HG02938 (cell line): ENCODE results near the gene ARSG.
"Not testable (repeated sequence)": the region's sequence is repeated elsewhere in the genome, so short reads cannot be mapped to it uniquely, and the experiment has no call there.

Source experiments
- ATAC-seq: cut with Tn5 transposase; IDR thresholded peaks from one replicate; pipeline ENCODE4 v1.9.1; 2021; ENCODE audit warnings: mild to moderate bottlenecking, moderate library complexity; ENCODE audit not compliant: unreplicated experiment

ARSG gene

GRCh38 chr17:68290955-68291835 is at the start of gene ARSG, which contains the start of gene SLC16A6:
ARSG (plus strand) TSS chr17:68291495; CDS start chr17:68307494, 15,999 bp downstream.
SLC16A6 (minus strand) TSS chr17:68291127; CDS start chr17:68278320, 12,807 bp downstream.
- peak; percentile 40 for ATAC-seq

GRCh38 chr17:68246271-68247028 is 44.8 kb upstream of the ARSG start:
- no peak for ATAC-seq

GRCh38 chr17:68247445-68248198 is 43.7 kb upstream of the ARSG start, which contains the start of gene AMZ2:
AMZ2 (plus strand) TSS chr17:68248043; CDS start chr17:68250188, 2,145 bp downstream.
- ATAC-seq, result peak; percentile 85

- ATAC-seq, result peak; percentile 29
Measured at GRCh38 chr17:68248199-68248825, 43.0 kb upstream of the ARSG start.

GRCh38 chr17:68248891-68249290 is 42.4 kb upstream of the ARSG start:
- no peak for ATAC-seq

GRCh38 chr17:68249354-68249765 is 41.9 kb upstream of the ARSG start:
- no peak for ATAC-seq

GRCh38 chr17:68253426-68253825 is 37.9 kb upstream of the ARSG start:
- ATAC-seq, result not testable (repeated sequence)

- no peak for ATAC-seq
Measured at GRCh38 chr17:68255151-68255550, 36.1 kb upstream of the ARSG start.

GRCh38 chr17:68255731-68256538 is 35.4 kb upstream of the ARSG start:
- no peak for ATAC-seq

- ATAC-seq, result not testable (repeated sequence)
Measured at GRCh38 chr17:68256701-68257100, 34.6 kb upstream of the ARSG start.

- no peak for ATAC-seq
Measured at GRCh38 chr17:68257934-68258333, 33.4 kb upstream of the ARSG start.

GRCh38 chr17:68258890-68259647 is 32.2 kb upstream of the ARSG start:
- peak; percentile 79 for ATAC-seq

GRCh38 chr17:68259648-68259951 is 31.7 kb upstream of the ARSG start:
- ATAC-seq, result not testable (repeated sequence)

- ATAC-seq, result no peak
Measured at GRCh38 chr17:68260051-68260762, 31.1 kb upstream of the ARSG start.

GRCh38 chr17:68262467-68262866 is 28.8 kb upstream of the ARSG start:
- not testable (repeated sequence) for ATAC-seq

- ATAC-seq, result peak; percentile 52
Measured at GRCh38 chr17:68263101-68263681, 28.1 kb upstream of the ARSG start.

- not testable (repeated sequence) for ATAC-seq
Measured at GRCh38 chr17:68265833-68266232, 25.5 kb upstream of the ARSG start.

GRCh38 chr17:68273722-68274121 is 17.6 kb upstream of the ARSG start:
- no peak for ATAC-seq
